HG02938 (cell line): Measurements from ENCODE around the gene CEP43.

Experiments used
- ATAC-seq: cut with Tn5 transposase; IDR thresholded peaks from one replicate; pipeline ENCODE4 v1.9.1; 2021; ENCODE audit warnings: mild to moderate bottlenecking, moderate library complexity; ENCODE audit not compliant: unreplicated experiment

The CEP43 gene, protein sequence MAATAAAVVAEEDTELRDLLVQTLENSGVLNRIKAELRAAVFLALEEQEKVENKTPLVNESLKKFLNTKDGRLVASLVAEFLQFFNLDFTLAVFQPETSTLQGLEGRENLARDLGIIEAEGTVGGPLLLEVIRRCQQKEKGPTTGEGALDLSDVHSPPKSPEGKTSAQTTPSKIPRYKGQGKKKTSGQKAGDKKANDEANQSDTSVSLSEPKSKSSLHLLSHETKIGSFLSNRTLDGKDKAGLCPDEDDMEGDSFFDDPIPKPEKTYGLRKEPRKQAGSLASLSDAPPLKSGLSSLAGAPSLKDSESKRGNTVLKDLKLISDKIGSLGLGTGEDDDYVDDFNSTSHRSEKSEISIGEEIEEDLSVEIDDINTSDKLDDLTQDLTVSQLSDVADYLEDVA

GRCh38 chr6:166999145-166999883 lies at the start of gene CEP43:
TSS of gene CEP43 (plus strand) at chr6:166999397. CDS start at chr6:166999413, 16 bp downstream.
- ATAC-seq = peak; percentile 79

DNA sequence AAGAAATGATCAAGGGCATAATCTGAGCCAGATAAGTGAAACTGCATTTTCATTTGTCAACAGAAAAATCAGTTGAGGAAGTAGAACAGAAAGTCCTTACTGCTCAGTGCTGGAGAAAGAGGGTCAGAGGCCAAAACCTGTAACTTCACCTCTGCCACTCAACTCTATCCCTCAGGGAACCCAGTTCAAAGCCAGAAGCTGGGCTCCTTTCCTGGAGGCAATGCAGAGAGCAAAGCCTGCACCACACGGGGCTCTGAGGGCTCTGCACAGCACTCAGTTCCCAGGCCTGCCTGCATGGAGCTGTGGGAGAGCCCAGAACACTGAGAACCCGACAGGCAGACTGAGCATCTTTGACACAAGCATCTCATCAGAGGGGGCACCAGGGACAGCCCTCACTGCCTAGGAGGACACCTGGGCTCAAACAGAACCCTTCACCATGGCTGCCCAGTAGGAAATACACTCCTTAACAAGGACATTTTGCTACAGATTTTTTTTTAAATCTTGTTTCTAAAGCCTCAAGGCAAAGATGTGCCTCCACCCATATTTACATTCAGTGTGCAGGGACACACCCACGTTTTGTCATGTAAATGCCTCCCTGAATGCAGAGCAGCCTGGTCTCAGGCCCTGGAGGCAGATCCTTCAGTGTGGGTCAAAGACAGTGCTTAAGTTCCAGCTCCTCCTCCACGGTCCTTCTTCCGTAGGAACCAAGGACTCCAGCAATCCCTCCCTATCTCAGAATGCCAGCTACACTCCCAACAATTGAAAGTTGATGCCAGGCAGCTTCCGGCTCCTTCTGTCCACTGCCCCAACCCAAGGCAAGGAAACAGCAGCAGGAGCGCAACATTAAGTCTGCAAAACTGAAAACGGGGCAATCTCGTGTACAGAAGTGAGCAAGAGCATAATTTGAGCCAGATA lies 49.4 kb upstream of the CEP43 start:
- no peak for ATAC-seq

DNA sequence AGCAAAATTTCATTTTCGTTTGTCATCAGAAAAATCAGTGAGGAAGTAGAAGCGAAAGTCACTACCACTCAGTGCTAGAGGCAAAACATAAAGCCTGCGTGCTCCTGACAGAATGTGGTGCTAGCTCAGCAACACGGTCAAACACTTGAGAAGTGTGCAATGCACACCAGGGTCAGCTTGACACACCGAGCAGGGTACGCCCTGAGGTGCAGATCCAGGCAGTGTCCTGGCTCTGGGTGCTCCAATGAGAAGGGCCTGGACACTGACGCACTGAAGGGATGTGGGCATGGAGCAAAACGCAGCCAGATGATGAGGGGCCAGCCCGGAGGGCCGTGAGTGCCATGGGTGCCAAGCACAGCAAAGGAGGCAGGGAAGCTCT lies 48.8 kb upstream of the CEP43 start:
- peak; percentile 46 for ATAC-seq

- ATAC-seq = peak; percentile 90
These were observed 48.1 kb upstream of the CEP43 start for GRCh38 chr6:166950892-166951669.

DNA sequence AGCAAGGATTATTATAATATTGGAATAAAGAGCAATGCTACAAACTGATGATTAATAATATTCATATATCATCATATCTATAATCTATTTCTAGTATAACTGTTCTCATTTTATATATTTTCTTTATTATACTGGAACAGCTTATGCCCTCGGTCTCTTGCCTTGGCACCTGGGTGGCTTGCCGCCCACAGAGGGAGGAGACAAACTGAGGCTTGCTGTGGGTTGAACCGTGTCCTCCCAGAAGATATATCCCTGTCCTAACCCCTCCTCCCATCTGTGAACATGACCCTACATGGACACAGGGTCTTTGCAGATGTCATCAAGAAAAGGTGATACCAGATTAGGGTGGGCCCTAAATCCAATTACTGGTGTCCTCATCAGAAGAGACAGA lies 47.5 kb upstream of the CEP43 start:
- ATAC-seq = no peak

DNA sequence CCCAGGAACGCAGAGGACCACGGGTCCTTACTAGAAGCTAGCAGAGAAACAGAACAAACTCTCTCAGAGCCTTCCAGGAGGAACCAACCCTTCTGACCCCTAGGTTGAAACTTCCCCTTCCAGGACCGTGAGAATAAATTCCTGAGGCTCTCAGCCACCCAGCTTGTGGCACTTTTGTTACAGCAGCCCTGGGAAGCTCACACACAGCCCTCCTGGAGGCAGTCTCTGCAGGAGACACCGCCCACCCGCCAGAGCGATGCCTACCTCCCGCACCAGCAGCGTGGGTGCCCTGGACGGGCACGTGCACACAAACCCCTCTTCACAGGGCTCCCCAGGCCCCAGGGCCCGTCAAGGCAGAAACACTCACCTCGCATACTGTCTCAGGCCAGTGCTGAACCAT lies 47.1 kb upstream of the CEP43 start:
- no peak for ATAC-seq

GRCh38 chr6:166952567-166953486 lies 46.4 kb upstream of the CEP43 start:
- no peak for ATAC-seq

- no peak for ATAC-seq
These were observed 45.0 kb upstream of the CEP43 start for GRCh38 chr6:166954118-166954713.

- ATAC-seq = no peak
These were observed 43.9 kb upstream of the CEP43 start for GRCh38 chr6:166955121-166955864.

GRCh38 chr6:166955865-166956443 lies 43.2 kb upstream of the CEP43 start:
- peak; percentile 3 for ATAC-seq

GRCh38 chr6:166956444-166957086 lies 42.6 kb upstream of the CEP43 start, which contains the start of gene RNASET2:
TSS of gene RNASET2 (minus strand) at chr6:166956550. CDS start at chr6:166956182, 368 bp downstream.
- ATAC-seq = peak; percentile 64

DNA sequence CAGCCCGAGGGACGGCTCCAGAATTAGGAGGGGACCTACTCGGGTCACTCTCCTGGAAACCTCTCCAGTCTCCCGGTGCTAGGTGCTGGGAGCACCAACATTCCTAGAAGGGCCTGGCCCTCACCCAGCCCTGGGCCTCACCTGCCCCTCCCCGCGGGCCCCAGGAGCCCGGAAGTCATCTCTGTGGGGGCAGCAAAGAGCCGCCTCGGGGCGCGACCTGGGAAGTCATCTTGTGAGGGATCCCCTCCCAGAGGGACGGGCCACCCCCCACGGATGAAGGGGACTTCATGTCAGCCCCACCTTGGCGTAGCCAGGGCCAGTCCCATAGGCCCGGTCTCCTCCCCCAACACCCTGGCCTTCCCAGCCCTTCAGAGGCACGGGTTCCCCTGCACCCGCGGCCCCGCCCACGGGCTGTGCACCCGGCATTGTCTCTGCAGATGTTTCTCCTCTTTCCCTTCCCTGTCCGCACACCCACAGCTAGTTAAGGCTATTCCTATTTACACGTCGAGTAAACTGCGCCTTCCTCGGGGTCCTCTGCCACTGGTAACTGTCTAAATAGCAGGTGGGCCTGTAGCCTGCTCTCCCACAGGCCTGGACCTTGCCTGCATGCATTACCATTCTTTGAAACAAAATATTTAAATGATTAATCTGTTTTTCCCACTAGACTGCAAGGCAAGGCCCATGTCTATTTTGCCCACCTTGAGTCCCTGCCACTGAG lies 42.0 kb upstream of the CEP43 start:
- ATAC-seq = peak; percentile 14

GRCh38 chr6:166957805-166958076 lies 41.5 kb upstream of the CEP43 start:
- ATAC-seq = no peak

- ATAC-seq = no peak
These were observed 40.0 kb upstream of the CEP43 start for GRCh38 chr6:166958926-166959861.

- no peak for ATAC-seq
These were observed 39.1 kb upstream of the CEP43 start for GRCh38 chr6:166959911-166960608.
